ENCODE measurements around the gene ZNF844.

- TF ChIP-seq, protein P1, sequence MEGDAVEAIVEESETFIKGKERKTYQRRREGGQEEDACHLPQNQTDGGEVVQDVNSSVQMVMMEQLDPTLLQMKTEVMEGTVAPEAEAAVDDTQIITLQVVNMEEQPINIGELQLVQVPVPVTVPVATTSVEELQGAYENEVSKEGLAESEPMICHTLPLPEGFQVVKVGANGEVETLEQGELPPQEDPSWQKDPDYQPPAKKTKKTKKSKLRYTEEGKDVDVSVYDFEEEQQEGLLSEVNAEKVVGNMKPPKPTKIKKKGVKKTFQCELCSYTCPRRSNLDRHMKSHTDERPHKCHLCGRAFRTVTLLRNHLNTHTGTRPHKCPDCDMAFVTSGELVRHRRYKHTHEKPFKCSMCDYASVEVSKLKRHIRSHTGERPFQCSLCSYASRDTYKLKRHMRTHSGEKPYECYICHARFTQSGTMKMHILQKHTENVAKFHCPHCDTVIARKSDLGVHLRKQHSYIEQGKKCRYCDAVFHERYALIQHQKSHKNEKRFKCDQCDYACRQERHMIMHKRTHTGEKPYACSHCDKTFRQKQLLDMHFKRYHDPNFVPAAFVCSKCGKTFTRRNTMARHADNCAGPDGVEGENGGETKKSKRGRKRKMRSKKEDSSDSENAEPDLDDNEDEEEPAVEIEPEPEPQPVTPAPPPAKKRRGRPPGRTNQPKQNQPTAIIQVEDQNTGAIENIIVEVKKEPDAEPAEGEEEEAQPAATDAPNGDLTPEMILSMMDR (IDR thresholded peaks at IDR 0.05; ENCODE audit: insufficient read depth, low read length), result no peak
- TF ChIP-seq POLR2AphosphoS5 (IDR thresholded peaks at IDR 0.05; ENCODE audit: low read depth), result no peak
- TF ChIP-seq, protein P2, sequence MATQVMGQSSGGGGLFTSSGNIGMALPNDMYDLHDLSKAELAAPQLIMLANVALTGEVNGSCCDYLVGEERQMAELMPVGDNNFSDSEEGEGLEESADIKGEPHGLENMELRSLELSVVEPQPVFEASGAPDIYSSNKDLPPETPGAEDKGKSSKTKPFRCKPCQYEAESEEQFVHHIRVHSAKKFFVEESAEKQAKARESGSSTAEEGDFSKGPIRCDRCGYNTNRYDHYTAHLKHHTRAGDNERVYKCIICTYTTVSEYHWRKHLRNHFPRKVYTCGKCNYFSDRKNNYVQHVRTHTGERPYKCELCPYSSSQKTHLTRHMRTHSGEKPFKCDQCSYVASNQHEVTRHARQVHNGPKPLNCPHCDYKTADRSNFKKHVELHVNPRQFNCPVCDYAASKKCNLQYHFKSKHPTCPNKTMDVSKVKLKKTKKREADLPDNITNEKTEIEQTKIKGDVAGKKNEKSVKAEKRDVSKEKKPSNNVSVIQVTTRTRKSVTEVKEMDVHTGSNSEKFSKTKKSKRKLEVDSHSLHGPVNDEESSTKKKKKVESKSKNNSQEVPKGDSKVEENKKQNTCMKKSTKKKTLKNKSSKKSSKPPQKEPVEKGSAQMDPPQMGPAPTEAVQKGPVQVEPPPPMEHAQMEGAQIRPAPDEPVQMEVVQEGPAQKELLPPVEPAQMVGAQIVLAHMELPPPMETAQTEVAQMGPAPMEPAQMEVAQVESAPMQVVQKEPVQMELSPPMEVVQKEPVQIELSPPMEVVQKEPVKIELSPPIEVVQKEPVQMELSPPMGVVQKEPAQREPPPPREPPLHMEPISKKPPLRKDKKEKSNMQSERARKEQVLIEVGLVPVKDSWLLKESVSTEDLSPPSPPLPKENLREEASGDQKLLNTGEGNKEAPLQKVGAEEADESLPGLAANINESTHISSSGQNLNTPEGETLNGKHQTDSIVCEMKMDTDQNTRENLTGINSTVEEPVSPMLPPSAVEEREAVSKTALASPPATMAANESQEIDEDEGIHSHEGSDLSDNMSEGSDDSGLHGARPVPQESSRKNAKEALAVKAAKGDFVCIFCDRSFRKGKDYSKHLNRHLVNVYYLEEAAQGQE (IDR thresholded peaks at IDR 0.05; ENCODE audit: insufficient replicate concordance, low read depth), result no peak
These were observed 52.9 kb downstream of the ZNF844 start for GRCh38 chr19:12117201-12117970.

Data from HL-60 (cell line).